Peyer's patch (tissue), 4 donors: ENCODE results near the gene PPP2R3C. TPM values are rescaled to one million over a fixed set of nuclear protein-coding genes. Genes with fewer than 3 reads are reported as not detected.

ENCODE experiments used
- DNase-seq, 3 donors: peaks; one replicate each; pipeline ENCODE4 v3.0.0-alpha.2; 2017 to 2019
- H3K27ac ChIP-seq, 4 donors: fragments of 200-600 bp; sonication (generic); one replicate each; pipeline ENCODE4 v1.5.1; 2016 to 2019
- H3K27me3 ChIP-seq, 2 donors: fragments of 200-600 bp; sonication (generic); one replicate each; pipeline ENCODE4 v1.5.1; 2019
- H3K36me3 ChIP-seq, 3 donors: fragments of 200-600 bp; sonication (generic); one replicate each; pipeline ENCODE4 v1.5.1; 2016 to 2019
- H3K4me1 ChIP-seq, 4 donors: fragments of 200-600 bp; sonication (generic); one replicate each; pipeline ENCODE4 v1.5.1; 2016 to 2019
- H3K4me3 ChIP-seq, 4 donors: fragments of 200-600 bp; sonication (generic); 1 replicate in 3 of 4; 2 replicates in 1 of 4; pipeline ENCODE4 v1.5.1; 2016 to 2019; ENCODE audit warnings: mild to moderate bottlenecking in 1 of 4
- H3K9me3 ChIP-seq, 4 donors: fragments of 200-600 bp; sonication (generic); one replicate each; pipeline ENCODE4 v1.5.1; 2016 to 2019; ENCODE audit warnings: mild to moderate bottlenecking in 1 of 4
- CTCF ChIP-seq, 6 experiments: fragments of 450-650 bp in 4 of 6; fragments of 200-600 bp in 2 of 6; sonication (generic) in 1 of 6; IDR thresholded peaks; one replicate each; pipeline ENCODE4 v1.5.1; 2017 to 2019; ENCODE audit warnings: antibody characterized with exemption in 6 of 6, mild to moderate bottlenecking in 3 of 6, moderate library complexity in 1 of 6
- POLR2A ChIP-seq, 2 donors: fragments of 450-650 bp; IDR thresholded peaks; one replicate each; pipeline ENCODE4 v1.5.1; 2017; ENCODE audit warnings: antibody characterized with exemption in 2 of 2, mild to moderate bottlenecking in 2 of 2, moderate library complexity in 2 of 2
- total RNA-seq, 4 donors: library from RNA; depleted of rRNA; stranded (reverse); fragments of >200 nt; gene quantifications; one replicate each; pipeline ENCODE4 v1.1.0, GENCODE V29; 2016

PPP2R3C gene
- 10 to 100 TPM; 20.1 to 44.6 (median 33.6) TPM for total RNA-seq

- no peaks in the 10 kb centered on the region for H3K27me3 ChIP-seq
- TF ChIP-seq CTCF (IDR thresholded peaks at IDR 0.05) (no peak), POLR2A (IDR thresholded peaks at IDR 0.05) (peak; percentile 74 to 88)
- peak; percentile 91 to 96 (median 93) for DNase-seq
- H3K36me3 ChIP-seq: no peaks in the 10 kb centered on the region
- H3K9me3 ChIP-seq: no peaks in the 10 kb centered on the region
- peak within 1 kb of the TSS; percentile 85 to 99 (median 95) for H3K27ac ChIP-seq
- peaks cover 0 to 16% (median 5%) of the 10 kb centered on the region in 4 donors for H3K4me1 ChIP-seq
- H3K4me3 ChIP-seq: peak within 1 kb of the TSS; percentile 62 to 82 (median 72)
Observed at GRCh38 chr14:35121887-35122695, at the start of gene PPP2R3C, which contains the start of gene PRORP. TSS of gene PPP2R3C (minus strand) at chr14:35121990. CDS start at chr14:35121959, 31 bp downstream. TSS of gene PRORP (plus strand) at chr14:35122552. CDS start at chr14:35123246, 694 bp downstream.

- no peaks in the 10 kb centered on the region for H3K36me3 ChIP-seq
- no peak for DNase-seq
- no peaks in the 10 kb centered on the region for H3K4me1 ChIP-seq
- no peaks in the 10 kb centered on the region for H3K27me3 ChIP-seq
- TF ChIP-seq POLR2A (IDR thresholded peaks at IDR 0.05): no peak
- TF ChIP-seq CTCF (IDR thresholded peaks at IDR 0.05): no peak
- no peaks in the 10 kb centered on the region for H3K9me3 ChIP-seq
- no peak overlapping the region for H3K4me3 ChIP-seq
- no peak overlapping the region for H3K27ac ChIP-seq
Observed at GRCh38 chr14:35167496-35167895, 45.7 kb upstream of the PPP2R3C start.

- H3K27ac ChIP-seq: no peak overlapping the region
- peaks cover 0 to 4% (median 0%) of the 10 kb centered on the region in 4 donors for H3K4me1 ChIP-seq
- no peaks in the 10 kb centered on the region for H3K36me3 ChIP-seq
- no peak overlapping the region for H3K4me3 ChIP-seq
- DNase-seq: no peak
- TF ChIP-seq CTCF (IDR thresholded peaks at IDR 0.05): no peak
- H3K9me3 ChIP-seq: no peaks in the 10 kb centered on the region
- no peaks in the 10 kb centered on the region for H3K27me3 ChIP-seq
Observed at GRCh38 chr14:35164849-35165248, 43.1 kb upstream of the PPP2R3C start.

- Histone ChIP-seq H3K9me3 (no peaks in the 10 kb centered on the region), H3K4me3 (no peak overlapping the region), H3K4me1 (peaks cover 0 to 4% (median 0%) of the 10 kb centered on the region in 4 donors), H3K27ac (no peak overlapping the region), H3K27me3 (no peaks in the 10 kb centered on the region), H3K36me3 (peaks cover 0 to 9% (median 0%) of the 10 kb centered on the region in 3 donors)
- DNase-seq: no peak
- no peak for TF ChIP-seq CTCF (IDR thresholded peaks at IDR 0.05)
Observed at GRCh38 chr14:35163384-35163783, 41.6 kb upstream of the PPP2R3C start.

GRCh38 chr14:35161231-35161630 is 39.4 kb upstream of the PPP2R3C start:
- H3K4me1 ChIP-seq: peaks cover 0 to 4% (median 0%) of the 10 kb centered on the region in 4 donors
- DNase-seq: no peak
- no peak for TF ChIP-seq POLR2A (IDR thresholded peaks at IDR 0.05)
- no peak for TF ChIP-seq CTCF (IDR thresholded peaks at IDR 0.05)

More at GRCh38 chr14:35161231-35161630, 39.4 kb upstream of the PPP2R3C start:
- Histone ChIP-seq H3K27me3 (no peaks in the 10 kb centered on the region), H3K36me3 (peaks cover 0 to 9% (median 0%) of the 10 kb centered on the region in 3 donors), H3K27ac (no peak overlapping the region), H3K9me3 (no peaks in the 10 kb centered on the region), H3K4me3 (no peak overlapping the region)
